ENCODE data around the gene SDHB. TPM values are rescaled to one million over a fixed set of nuclear protein-coding genes. Genes with fewer than 3 reads are reported as not detected.
A peak's percentile ranks its signal among the peaks of the same experiment; 100 is the strongest.

Gene SDHB
- total RNA-seq, 4 donors from 2014 or later: 79.6 to 130 (median 86.3) TPM

GRCh38 chr1:17045634-17046333 lies 8.0 kb downstream of the SDHB start:
- peak overlapping the region in 1 of 4 donors; percentile 25 for H3K4me3 ChIP-seq
- WGBS, 2 donors: 23 to 24% methylated on average over 9 of the region's 9 CpGs
- TF ChIP-seq POLR2A (IDR thresholded peaks at IDR 0.05): no peak
- TF ChIP-seq EP300 (IDR thresholded peaks at IDR 0.05): peak; percentile 15 to 38
- TF ChIP-seq, protein P1, sequence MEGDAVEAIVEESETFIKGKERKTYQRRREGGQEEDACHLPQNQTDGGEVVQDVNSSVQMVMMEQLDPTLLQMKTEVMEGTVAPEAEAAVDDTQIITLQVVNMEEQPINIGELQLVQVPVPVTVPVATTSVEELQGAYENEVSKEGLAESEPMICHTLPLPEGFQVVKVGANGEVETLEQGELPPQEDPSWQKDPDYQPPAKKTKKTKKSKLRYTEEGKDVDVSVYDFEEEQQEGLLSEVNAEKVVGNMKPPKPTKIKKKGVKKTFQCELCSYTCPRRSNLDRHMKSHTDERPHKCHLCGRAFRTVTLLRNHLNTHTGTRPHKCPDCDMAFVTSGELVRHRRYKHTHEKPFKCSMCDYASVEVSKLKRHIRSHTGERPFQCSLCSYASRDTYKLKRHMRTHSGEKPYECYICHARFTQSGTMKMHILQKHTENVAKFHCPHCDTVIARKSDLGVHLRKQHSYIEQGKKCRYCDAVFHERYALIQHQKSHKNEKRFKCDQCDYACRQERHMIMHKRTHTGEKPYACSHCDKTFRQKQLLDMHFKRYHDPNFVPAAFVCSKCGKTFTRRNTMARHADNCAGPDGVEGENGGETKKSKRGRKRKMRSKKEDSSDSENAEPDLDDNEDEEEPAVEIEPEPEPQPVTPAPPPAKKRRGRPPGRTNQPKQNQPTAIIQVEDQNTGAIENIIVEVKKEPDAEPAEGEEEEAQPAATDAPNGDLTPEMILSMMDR (IDR thresholded peaks at IDR 0.05): peak; percentile 70 to 85 (median 79)
- no peaks in the 10 kb centered on the region for H3K9me3 ChIP-seq
- peak overlapping the region in 2 of 4 donors; percentile 57 to 58 for H3K27ac ChIP-seq
- no peaks in the 10 kb centered on the region for H3K27me3 ChIP-seq
- peaks cover 0 to 31% (median 5%) of the 10 kb centered on the region in 4 donors for H3K4me1 ChIP-seq
- H3K36me3 ChIP-seq: peaks cover 0 to 49% (median 11%) of the 10 kb centered on the region in 3 donors
- DNase-seq (ENCODE audit: low spot score in 2 of 2): no peak

GRCh38 chr1:17045150-17045549 lies 8.7 kb downstream of the SDHB start:
- 41 to 47% methylated on average over 5 of the region's 5 CpGs for WGBS, 2 donors
- Histone ChIP-seq H3K36me3 (peaks cover 0 to 52% (median 11%) of the 10 kb centered on the region in 3 donors), H3K4me3 (no peak overlapping the region), H3K27ac (peak overlapping the region in 2 of 4 donors; percentile 57 to 58), H3K27me3 (no peaks in the 10 kb centered on the region), H3K4me1 (peaks cover 0 to 31% (median 5%) of the 10 kb centered on the region in 4 donors), H3K9me3 (no peaks in the 10 kb centered on the region)
- no peak for DNase-seq (ENCODE audit: low spot score in 2 of 2)
- TF ChIP-seq POLR2A (IDR thresholded peaks at IDR 0.05) (no peak), EP300 (IDR thresholded peaks at IDR 0.05) (peak in 1 of 2 donors; percentile 28)

GRCh38 chr1:17043676-17044075 lies 10.2 kb downstream of the SDHB start:
- 59 to 71% methylated on average over 5 of the region's 5 CpGs for WGBS, 2 donors
- DNase-seq (ENCODE audit: low spot score in 2 of 2): no peak
- Histone ChIP-seq H3K4me1 (peaks cover 0 to 31% (median 5%) of the 10 kb centered on the region in 4 donors), H3K9me3 (no peaks in the 10 kb centered on the region), H3K36me3 (peaks cover 0 to 50% (median 11%) of the 10 kb centered on the region in 3 donors), H3K4me3 (no peak overlapping the region), H3K27ac (peak overlapping the region in 1 of 4 donors; percentile 12), H3K27me3 (no peaks in the 10 kb centered on the region)
- no peak for TF ChIP-seq EP300 (IDR thresholded peaks at IDR 0.05)
- TF ChIP-seq POLR2A (IDR thresholded peaks at IDR 0.05): no peak
- TF ChIP-seq, protein P1 (IDR thresholded peaks at IDR 0.05): no peak

DNA sequence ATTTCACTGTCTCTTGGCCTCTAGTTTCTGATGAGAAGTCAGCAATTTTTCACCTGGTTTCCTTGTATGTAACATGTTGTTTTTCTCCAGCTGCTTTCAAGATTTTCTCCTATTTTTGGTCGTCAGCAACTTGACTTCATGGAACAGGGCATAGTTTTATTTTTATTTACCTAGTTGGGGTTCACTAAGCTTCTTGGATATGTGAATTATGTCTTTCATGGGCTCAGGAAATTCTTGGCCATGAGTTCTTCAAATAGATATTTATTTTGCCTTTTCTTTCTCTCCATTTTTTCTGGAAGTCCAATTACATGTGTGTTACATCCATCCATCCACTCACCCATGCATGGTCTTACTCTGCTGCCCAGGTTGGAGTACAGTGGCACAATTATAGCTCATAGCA lies 13.7 kb downstream of the SDHB start:
- Histone ChIP-seq H3K27me3 (no peaks in the 10 kb centered on the region), H3K27ac (no peak overlapping the region), H3K36me3 (peaks cover 0 to 67% (median 11%) of the 10 kb centered on the region in 3 donors), H3K4me1 (peaks cover 0 to 8% (median 1%) of the 10 kb centered on the region in 4 donors), H3K4me3 (no peak overlapping the region), H3K9me3 (no peaks in the 10 kb centered on the region)
- 70 to 78% methylated on average over 1 of the region's 1 CpG for WGBS, 2 donors
- TF ChIP-seq POLR2A (IDR thresholded peaks at IDR 0.05) (no peak), EP300 (IDR thresholded peaks at IDR 0.05) (no peak)
- TF ChIP-seq, protein P1 (IDR thresholded peaks at IDR 0.05): no peak
- DNase-seq (ENCODE audit: low spot score in 2 of 2): no peak

DNA sequence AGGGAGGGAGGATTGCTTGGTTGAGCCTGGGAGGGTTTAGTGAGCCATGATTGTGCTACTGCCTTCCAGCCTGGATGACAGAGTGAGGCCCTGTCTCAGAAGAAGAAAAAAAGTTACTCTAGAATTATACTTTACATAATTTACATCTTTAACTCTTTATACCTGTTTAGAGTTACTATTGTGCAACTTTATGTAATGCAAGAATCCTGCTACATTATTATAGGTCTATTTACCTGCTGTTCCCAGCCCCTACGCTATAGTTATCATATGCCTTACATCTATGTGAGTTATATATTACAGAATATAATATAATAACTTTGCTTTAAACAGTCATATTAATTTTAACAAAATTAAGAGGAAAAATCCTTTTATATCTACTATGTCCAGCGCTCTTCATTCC lies 14.3 kb downstream of the SDHB start:
- TF ChIP-seq, protein P1 (IDR thresholded peaks at IDR 0.05): no peak
- TF ChIP-seq EP300 (IDR thresholded peaks at IDR 0.05): no peak
- TF ChIP-seq POLR2A (IDR thresholded peaks at IDR 0.05): no peak
- DNase-seq (ENCODE audit: low spot score in 2 of 2): no peak
- peaks cover 0 to 3% (median 0%) of the 10 kb centered on the region in 4 donors for H3K4me1 ChIP-seq
- H3K9me3 ChIP-seq: no peaks in the 10 kb centered on the region
- peaks cover 0 to 67% (median 11%) of the 10 kb centered on the region in 3 donors for H3K36me3 ChIP-seq
- no peak overlapping the region for H3K4me3 ChIP-seq
- no peak overlapping the region for H3K27ac ChIP-seq
- 95 to 99% methylated on average over 2 of the region's 2 CpGs for WGBS, 2 donors
- H3K27me3 ChIP-seq: no peaks in the 10 kb centered on the region

All from tibial nerve (tissue), 4 donors.